NCI-H2227 treated with DMSO at 0.1 percent for 48 hours (cell line): ENCODE measurements around the gene ARHGAP21.
A peak's percentile ranks its signal among the peaks of the same experiment; 100 is the strongest.

ENCODE experiments used
- DNase-seq: peaks from one replicate; lab custom pipeline; 2025; lab: John Stamatoyannopoulos, UW

Gene ARHGAP21

DNA sequence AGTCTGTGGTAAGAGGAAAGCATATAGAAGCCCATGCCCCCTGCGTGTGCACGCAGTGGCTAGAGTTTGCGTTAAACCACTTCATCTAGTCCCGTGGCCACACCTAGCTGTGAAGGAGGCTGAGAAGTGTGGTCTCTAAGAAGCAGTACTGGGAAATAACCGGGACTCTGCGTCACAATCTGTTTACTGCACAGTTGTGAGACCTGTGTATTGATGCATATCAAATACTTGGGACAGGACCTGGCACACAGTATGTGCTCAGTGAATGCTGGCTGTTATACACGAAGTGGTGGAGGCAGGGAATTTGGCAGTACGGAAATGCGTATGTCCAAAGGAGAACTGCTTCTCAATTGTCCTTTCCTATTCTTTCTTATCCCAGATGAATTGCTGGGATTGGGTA is 149.5 kb downstream of the ARHGAP21 start:
- DNase-seq: no peak

DNA sequence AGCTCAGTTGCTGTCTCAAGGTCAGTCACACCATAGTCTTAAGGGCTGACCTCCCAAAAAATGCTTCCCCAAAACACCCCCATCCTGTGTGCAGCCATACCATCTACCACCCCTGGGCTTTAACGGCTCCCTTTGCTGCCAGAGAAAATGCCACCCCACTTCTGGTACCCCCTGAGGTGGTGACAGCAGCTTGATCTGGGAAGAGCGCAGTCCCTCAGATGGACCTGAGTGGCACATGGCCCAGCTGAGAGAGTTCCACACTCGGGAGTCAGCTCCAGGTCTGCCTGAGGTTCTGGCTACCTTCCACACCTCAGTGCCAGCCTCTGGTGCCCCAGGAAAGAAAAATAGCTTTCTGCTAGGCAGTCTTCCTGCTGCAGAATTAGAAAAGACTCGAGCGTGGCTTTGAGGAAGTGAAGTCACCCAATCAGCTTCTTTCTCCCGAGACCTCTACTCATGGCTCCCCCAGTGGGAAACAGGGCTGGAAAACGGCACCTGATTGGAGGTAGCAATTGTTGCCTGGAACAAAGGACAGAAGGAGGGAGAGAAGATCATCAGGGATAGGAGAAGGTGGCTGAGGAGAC is 151.7 kb downstream of the ARHGAP21 start:
- DNase-seq: no peak

GRCh38 chr10:24570658-24571426 is 152.8 kb downstream of the ARHGAP21 start:
- no peak for DNase-seq

DNA sequence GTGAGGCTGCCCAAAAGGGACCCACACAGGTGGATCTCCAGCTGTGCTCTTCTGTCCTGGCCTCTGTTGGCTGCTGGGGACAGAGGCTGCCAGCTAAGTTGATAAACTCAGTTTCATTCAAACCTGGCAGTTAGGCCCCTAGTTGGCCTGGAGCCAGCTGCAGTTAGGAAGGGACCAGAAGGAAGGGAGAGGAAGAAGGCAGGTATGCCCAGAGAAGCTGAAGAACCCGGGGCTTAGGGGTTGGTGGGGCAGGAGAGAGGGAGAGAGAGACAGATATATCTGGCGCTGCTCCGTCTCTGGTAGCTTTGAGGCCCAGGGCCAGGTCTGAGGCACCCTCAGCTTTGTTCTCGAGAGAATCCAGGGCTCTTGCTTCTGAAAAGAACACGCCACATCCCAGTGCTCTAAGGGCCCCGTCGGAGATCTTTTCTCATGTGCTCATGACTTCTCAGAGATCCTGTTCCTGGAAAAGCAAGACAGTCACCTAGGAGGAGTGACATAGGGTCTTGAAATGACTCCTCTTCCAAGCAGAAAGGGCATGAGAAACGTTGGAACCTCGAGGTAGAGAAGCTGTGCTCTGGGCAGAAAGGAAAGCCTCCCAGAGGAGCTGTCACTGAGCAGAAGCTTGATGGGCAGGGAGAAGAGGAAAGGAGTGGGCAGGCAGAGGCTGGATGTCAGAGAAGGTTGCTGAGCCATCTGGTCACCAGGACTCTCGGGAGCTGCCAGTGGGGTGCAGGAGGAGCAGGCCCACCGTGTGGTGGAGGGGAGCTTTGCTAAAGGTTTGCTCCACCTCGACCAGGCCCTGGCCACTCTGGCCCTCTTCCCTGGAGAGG is 153.6 kb downstream of the ARHGAP21 start:
- no peak for DNase-seq

DNA sequence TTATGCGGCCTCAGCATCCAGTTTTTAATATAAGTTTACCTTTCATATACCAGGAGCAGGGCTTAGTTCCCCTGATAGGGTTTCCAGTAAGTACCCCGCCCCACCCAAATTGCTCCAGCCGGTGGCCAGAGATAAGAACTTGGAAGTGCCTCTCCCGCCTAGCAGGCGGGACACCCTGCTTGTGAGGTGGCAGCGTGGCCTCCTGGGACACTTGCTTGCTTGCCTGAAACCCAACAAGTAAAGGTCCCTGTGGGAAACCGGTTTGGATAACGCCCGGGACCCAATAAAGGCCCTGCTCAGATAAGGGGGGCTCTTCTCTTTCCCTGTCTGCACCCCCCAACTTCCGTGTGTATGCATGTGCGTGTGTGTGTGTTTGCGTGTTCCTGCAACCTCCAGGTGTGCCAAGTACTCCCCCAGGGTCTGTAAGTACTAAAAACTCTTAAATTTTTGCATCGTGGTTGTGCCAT is 154.3 kb downstream of the ARHGAP21 start:
- no peak for DNase-seq

- DNase-seq: no peak
These were observed 155.6 kb downstream of the ARHGAP21 start for GRCh38 chr10:24568042-24568441.

GRCh38 chr10:24561453-24561852 is 162.2 kb downstream of the ARHGAP21 start:
- no peak for DNase-seq

GRCh38 chr10:24556750-24557742 is 166.6 kb downstream of the ARHGAP21 start:
- DNase-seq: peak; percentile 42

DNA sequence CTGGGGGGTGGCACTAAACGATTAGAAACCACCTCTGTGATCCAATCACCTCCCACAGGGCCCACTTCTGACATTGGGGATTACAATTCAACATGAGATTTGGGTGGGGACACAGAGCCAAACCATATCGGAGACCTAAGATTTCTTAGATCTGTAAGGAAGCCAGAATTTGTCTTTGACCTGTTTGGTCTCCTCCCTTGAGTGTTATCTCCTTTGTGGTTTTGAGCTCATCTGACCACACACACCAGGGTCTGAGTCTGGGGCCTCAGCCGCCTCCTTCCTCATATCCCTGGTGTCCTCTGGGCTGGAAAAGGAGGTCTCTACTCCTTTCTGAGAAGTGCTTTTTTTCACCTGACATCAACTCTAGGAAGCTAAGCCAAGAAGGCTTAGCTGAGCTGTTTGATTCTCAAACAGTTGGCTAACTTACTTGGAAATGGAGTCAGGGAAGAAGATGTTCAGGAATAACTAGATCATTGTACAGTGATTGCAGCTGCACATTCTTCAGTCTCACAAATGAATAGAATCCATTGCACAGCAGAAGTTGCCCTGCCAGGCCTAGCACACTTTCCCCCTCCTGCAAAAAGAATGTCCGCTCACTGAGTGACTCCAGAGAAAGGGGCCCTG is 167.4 kb downstream of the ARHGAP21 start:
- no peak for DNase-seq

DNA sequence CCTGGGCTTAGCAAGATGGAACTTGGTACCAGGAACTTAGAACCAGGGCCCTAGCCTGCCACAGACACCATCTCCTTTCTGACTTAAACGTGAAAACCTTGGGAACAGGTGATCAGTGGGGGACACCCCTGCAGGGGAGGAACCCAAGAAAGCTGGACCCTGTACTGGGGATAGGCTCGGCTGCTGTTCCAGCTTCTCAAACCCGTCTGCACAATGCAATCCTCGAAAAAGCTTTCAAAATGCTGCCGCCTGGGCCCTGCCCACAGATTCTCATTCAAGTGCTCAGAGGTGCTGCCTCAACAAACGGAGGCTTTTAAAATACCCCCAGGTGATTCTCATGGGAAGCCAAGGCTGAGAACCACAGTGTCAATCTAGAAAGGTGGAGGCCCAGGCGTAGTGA is 169.7 kb downstream of the ARHGAP21 start:
- DNase-seq: no peak

DNA sequence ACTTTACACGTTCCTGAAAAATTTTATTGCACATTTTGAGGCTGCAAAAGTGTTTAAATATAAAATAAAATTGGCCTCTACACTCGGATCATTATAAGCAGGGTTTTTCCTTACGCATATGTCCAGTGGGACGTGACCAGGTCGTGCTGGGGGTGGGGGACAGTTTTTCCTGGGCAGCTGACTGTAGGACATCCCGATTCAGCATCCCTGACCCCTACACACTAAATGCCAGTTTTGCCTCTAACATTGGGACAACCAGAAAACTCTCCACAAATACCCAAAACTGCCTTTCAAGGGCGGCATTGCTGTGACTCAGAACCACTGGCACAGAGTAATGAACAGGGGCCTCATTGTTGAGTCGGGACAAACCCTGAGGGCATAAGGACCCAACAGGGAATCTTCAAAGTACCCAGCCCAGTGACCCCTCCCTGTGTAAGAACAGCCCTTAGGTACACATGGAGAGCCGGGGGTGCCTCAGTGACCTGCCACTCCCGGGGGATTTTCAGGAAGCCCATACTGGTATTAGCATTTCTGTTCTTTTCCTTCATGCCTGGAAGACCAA is 170.6 kb downstream of the ARHGAP21 start:
- no peak for DNase-seq

- no peak for DNase-seq
These were observed 171.2 kb downstream of the ARHGAP21 start for GRCh38 chr10:24552346-24553016.

- no peak for DNase-seq
These were observed 172.5 kb downstream of the ARHGAP21 start for GRCh38 chr10:24551161-24551560.

GRCh38 chr10:24550680-24551079 is 173.0 kb downstream of the ARHGAP21 start:
- DNase-seq: no peak

- no peak for DNase-seq
These were observed 178.1 kb downstream of the ARHGAP21 start for GRCh38 chr10:24545585-24545984.

DNA sequence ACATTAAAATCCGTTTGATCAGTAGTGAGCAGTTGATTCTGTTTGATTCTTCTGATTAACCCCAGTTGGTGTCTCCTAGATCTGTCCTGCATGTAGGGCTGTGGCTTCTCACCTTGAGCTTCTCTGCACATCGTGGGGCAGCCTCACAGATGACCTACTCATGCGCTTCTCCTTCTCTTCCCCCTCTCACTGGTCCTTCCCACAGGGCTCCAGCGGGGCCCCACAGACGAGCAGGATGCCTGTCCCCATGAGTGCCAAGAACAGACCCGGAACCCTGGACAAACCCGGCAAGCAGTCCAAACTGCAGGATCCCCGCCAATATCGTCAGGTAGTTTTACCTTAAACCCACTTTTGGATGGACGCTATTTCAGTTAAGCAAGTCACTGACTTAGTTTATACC is 178.9 kb downstream of the ARHGAP21 start:
- DNase-seq: no peak

GRCh38 chr10:24542314-24543270 is 181.1 kb downstream of the ARHGAP21 start:
- DNase-seq: no peak

GRCh38 chr10:24541239-24541753 is 182.4 kb downstream of the ARHGAP21 start:
- DNase-seq: no peak

GRCh38 chr10:24536636-24537035 is 187.1 kb downstream of the ARHGAP21 start:
- DNase-seq: no peak
